GM19193 (cell line): ENCODE measurements around the gene TRPV4.

Experiments used
- POLR2A ChIP-seq: IDR thresholded peaks from 4 replicates; pipeline ENCODE4 v1.6.1; 2011; ENCODE audit not compliant: insufficient read depth, insufficient read length; ENCODE audit errors: extremely low read depth

TRPV4 gene

GRCh38 chr12:109868182-109869051, 35.2 kb upstream of the TRPV4 start:
- TF ChIP-seq POLR2A = no peak

- TF ChIP-seq POLR2A = no peak
These were observed 31.7 kb upstream of the TRPV4 start for GRCh38 chr12:109864916-109865315.

- TF ChIP-seq POLR2A = no peak
These were observed 30.9 kb upstream of the TRPV4 start for GRCh38 chr12:109863847-109864712.

GRCh38 chr12:109861689-109862314, 28.6 kb upstream of the TRPV4 start:
- no peak for TF ChIP-seq POLR2A

GRCh38 chr12:109860977-109861376, 27.8 kb upstream of the TRPV4 start:
- no peak for TF ChIP-seq POLR2A

GRCh38 chr12:109858764-109859163, 25.6 kb upstream of the TRPV4 start:
- no peak for TF ChIP-seq POLR2A

- TF ChIP-seq POLR2A = no peak
These were observed 24.5 kb upstream of the TRPV4 start for GRCh38 chr12:109857715-109858114.

GRCh38 chr12:109855377-109855776, 22.2 kb upstream of the TRPV4 start:
- no peak for TF ChIP-seq POLR2A

- TF ChIP-seq POLR2A = no peak
These were observed 14.0 kb upstream of the TRPV4 start for GRCh38 chr12:109847142-109847735.

- TF ChIP-seq POLR2A = no peak
These were observed 12.6 kb upstream of the TRPV4 start for GRCh38 chr12:109845824-109846205.

- no peak for TF ChIP-seq POLR2A
These were observed 12.0 kb upstream of the TRPV4 start for GRCh38 chr12:109844983-109845823.

- TF ChIP-seq POLR2A = no peak
These were observed 10.9 kb upstream of the TRPV4 start for GRCh38 chr12:109844091-109844490.

GRCh38 chr12:109842021-109842420, 8.8 kb upstream of the TRPV4 start:
- TF ChIP-seq POLR2A = no peak

- no peak for TF ChIP-seq POLR2A
These were observed 8.2 kb upstream of the TRPV4 start for GRCh38 chr12:109841356-109841755.
